Stimulated activated CD8-positive, alpha-beta memory T cell treated with anti-CD3 and anti-CD28 coated beads, Interleukin-2, amount 100 ng/mL, for 48 hours (primary cell): ENCODE data around the gene LBHD2.

Experiments
- DNase-seq, 2 donors: peaks; one replicate each; pipeline ENCODE4 v3.0.0-alpha.2; 2020; ENCODE audit warnings: low read depth in 2 of 2

Gene LBHD2

GRCh38 chr14:103068351-103069073, 15.5 kb upstream of the LBHD2 start:
- no peak for DNase-seq

GRCh38 chr14:103070263-103070885, 13.6 kb upstream of the LBHD2 start:
- no peak for DNase-seq

GRCh38 chr14:103070971-103071542, 13.0 kb upstream of the LBHD2 start:
- DNase-seq, result no peak

- no peak for DNase-seq
These were observed 12.3 kb upstream of the LBHD2 start for GRCh38 chr14:103071544-103072251.

GRCh38 chr14:103072595-103073366, 11.2 kb upstream of the LBHD2 start:
- DNase-seq, result no peak

GRCh38 chr14:103073367-103073875, 10.6 kb upstream of the LBHD2 start:
- DNase-seq, result no peak

GRCh38 chr14:103073876-103074728, 9.9 kb upstream of the LBHD2 start:
- no peak for DNase-seq

GRCh38 chr14:103074729-103075367, 9.2 kb upstream of the LBHD2 start:
- DNase-seq, result no peak

GRCh38 chr14:103078420-103078749, 5.6 kb upstream of the LBHD2 start:
- peak in 1 of 2 donors; percentile 50 for DNase-seq

- no peak for DNase-seq
These were observed 5.0 kb upstream of the LBHD2 start for GRCh38 chr14:103078860-103079587.

GRCh38 chr14:103081951-103082350, 2.1 kb upstream of the LBHD2 start:
- DNase-seq, result no peak

GRCh38 chr14:103085106-103086091, 1.4 kb downstream of the LBHD2 start:
- no peak for DNase-seq

- DNase-seq, result no peak
These were observed 2.8 kb downstream of the LBHD2 start for GRCh38 chr14:103086771-103087342.

GRCh38 chr14:103087343-103087835, 3.4 kb downstream of the LBHD2 start:
- no peak for DNase-seq

GRCh38 chr14:103088921-103089320, 4.9 kb downstream of the LBHD2 start:
- no peak for DNase-seq

GRCh38 chr14:103089386-103090335, 5.7 kb downstream of the LBHD2 start:
- no peak for DNase-seq
